Measurements from ENCODE around the gene FRY.

Gene FRY

DNA sequence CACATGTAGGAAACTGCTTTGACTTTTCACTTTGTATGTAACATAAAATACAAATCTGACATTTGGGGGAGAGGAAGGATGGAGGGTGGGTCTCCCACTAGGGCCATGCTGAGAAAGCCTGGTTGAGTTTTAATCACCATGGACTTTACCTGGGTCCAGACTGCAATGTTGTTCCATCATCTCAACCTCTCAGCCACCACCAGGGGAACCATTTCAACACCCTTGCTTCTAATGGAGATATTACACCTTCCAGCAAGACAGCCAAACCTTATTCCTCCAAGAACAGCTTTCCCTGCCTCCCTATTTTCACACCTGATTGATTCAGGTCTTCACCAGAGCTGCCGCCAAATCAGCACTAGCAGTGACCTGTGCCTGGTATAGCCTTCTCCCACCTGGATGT lies 227.5 kb downstream of the FRY start:
- peak; percentile 15 for DNase-seq (ENCODE audit: low spot score)

DNA sequence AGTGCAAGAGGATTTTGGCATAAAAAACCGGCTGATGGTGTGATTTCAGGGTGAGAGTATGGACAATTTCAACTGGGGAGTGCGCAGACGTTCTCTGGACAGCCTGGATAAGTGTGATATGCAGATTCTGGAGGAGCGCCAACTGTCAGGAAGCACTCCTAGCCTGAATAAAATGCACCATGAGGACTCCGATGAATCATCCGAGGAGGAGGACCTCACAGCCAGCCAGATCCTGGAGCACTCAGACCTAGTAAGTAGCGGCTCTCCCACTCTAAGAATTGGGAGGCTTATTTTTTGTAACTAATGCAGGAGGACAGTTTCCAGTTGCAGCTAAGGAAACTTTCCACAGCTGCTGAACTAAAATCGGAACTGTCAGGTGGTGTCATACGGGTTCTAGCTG lies 230.0 kb downstream of the FRY start:
- DNase-seq (ENCODE audit: low spot score) = no peak

DNA sequence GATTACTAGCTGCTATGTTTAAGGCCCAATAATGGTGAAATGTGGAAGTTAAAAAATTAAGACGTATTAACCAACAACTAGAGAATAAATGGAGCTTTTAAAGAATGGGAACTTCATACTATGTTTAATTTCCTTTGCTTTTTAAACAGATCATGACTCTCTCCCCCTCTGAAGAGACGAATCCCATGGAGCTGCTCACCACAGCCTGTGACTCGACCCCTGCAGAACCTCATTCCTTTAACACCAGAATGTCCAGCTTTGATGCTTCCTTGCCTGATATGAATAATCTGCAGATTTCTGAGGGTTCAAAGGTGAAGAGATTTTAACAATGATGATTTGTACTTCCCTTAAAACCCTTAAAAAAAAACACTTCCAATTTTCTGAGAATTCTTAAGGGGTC lies 230.6 kb downstream of the FRY start:
- no peak for DNase-seq (ENCODE audit: low spot score)

DNA sequence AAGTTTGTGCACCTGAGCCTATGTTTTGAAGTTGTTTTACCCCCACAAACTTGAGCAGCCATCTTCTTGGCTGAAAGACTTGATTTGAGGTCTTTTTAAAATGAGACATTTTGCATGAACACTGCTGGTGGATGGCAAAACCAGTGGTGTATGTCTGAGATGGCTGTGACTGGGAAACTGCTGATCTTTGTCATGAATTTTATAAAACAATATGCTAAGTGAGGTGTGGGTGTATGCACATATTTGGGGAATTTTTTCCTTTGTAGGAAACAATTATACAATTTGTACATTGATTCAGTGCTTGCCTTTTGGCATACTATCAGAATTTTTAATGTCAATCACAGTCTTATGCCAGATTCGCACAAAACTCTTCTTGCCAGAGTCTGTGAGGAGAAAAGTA lies 231.0 kb downstream of the FRY start:
- no peak for DNase-seq (ENCODE audit: low spot score)

DNA sequence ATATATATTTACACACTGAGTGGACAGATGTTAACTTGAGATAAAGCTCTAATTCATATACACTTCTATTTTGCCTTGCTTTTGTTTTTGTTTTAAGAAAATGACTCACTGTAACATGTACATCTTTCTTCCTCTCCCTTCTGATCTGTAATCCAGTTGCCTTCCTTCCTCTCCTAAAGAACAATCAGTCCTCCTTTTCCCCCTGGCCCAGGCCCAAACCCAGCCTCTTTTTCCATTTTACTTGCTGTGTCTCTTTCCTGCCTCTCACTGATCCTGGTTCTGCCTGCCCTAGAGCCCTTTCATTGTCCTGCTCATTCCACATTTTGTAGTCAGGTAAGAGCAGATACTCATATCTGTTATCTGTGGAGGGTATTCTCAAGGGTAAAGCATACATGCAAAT lies 232.8 kb downstream of the FRY start:
- DNase-seq (ENCODE audit: low spot score) = no peak

DNA sequence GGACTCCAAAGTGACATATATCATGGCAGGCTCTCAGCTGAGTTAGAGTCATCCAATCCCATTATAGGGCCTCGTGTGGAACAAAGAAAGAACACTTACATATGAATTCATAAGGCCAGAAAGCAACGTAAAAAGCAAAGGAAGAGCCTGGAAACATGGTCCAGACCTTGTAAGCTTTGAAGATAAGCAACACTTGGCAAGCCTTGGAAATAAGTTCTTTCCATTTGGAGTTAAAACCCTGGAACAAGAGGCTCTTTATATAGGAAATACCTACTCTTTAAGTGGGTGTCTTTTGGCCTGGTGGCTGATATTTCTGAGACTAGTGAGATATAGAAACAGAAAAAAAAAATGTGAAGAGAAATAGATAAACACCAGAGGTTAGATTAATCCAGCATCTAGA lies 234.2 kb downstream of the FRY start:
- no peak for DNase-seq (ENCODE audit: low spot score)

DNA sequence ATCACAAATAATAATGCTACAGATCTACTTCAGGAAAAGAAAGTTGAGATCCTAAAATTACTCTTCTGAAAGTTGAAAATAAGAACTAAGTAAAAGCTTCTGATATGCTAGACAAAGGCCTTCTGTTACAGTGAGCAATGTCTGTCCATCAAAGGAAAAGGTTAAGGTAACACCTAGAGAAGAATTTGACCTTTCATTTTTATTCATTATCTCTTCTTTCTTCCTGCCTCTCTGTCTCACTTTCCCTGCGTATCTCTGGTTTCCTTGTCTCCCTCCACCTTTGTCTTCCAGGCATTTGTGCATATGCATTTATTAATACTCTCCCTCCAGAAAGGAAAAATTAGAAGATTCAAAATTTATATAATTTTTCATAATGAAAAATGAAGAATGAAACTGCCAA lies 234.6 kb downstream of the FRY start:
- no peak for DNase-seq (ENCODE audit: low spot score)

DNA sequence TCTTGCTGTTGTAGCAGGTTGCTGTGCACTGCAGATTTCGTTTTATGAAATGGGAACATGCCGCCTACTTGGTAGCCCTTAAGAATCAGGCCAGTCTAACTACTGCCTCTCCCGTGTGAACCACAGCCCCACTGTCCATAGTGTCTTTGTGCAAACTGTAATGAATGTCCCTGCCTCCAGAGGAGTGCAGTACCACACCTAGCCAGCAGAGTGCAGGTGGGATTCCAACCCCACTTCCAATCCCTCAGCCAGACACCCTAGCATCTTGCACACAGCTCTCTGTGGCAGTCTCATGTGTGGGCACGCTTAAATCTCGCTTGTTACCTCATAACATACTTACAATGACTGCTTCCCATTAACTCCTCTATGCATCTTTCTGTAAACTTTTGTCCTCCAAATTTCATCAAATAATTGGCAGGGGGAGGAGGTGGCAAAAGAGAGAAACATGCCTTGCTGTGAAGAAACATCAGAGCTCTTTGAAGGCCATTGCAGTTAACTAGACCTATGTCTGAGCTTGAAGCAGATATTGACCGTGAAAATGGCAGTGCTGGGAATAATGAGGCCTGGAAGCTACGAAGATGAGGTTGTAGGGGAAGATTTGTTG lies 236.4 kb downstream of the FRY start:
- peak; percentile 77 for DNase-seq (ENCODE audit: low spot score)

DNA sequence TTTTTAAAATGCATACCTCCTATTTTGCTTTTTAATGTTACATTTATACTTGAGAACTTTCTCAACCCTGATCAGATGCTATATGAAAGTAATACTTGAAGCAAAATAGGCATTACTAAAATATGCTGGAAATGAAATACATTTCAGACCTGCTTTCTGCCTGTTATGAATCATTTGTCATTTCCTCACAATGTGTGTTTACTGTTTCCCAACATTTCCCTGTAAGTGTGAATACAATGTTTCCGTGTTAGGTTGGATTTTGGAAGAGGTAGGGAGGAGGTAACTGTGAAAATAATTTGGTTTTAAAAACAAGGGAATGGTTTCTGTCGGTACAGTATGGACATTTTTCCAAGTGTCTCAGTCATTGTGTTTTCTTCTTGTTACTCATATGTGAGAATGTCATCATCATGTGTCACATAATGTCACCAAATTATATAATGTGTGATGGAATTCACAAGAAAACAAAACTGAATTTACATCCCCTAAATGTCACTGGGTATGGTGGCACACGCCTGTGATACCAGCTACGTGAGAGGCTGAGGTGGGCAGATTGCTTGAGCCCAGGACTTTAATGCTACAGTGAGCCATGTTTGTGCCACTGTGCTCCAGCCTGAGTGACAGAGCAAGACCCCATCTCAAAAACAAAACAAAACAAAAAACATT lies 240.6 kb downstream of the FRY start:
- DNase-seq (ENCODE audit: low spot score) = no peak

DNA sequence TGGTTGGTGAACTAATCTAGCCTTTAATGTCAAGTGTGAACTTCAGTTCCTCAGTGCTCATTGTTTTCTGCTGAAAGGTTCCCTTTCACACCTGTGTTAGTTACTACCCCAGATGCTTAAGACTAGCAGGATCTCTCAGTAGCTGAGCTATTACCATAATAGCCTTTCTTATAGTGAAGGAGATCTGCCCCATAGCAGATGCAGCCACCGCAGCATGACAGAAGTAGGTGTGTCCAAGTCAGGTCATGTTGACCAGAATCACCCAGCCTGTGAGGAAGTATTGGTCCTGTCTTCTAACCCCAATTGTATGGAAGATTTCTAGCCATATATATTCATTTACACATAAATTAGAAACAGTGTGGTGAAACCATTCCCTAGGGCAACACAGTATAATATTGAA lies 246.3 kb downstream of the FRY start:
- DNase-seq (ENCODE audit: low spot score) = no peak

DNA sequence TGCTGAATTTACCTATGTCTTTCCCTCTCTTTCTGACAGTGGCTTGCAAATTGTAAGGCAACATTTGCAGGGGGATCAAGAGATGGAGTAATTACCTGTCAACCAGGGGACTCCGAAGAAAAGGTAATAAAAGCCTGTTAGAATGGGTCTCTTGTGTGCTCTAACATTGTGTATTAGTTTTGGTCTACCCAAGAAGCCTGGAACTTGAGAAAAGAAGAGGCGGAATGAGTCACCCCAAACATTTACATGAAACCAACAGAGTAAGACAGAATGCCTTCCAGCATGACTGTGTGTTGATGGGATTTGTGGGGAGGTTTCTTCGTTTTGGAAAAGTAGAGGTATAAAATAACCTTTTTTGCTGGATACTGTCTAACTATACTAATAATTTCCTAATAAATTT lies 246.9 kb downstream of the FRY start:
- DNase-seq (ENCODE audit: low spot score) = no peak

DNA sequence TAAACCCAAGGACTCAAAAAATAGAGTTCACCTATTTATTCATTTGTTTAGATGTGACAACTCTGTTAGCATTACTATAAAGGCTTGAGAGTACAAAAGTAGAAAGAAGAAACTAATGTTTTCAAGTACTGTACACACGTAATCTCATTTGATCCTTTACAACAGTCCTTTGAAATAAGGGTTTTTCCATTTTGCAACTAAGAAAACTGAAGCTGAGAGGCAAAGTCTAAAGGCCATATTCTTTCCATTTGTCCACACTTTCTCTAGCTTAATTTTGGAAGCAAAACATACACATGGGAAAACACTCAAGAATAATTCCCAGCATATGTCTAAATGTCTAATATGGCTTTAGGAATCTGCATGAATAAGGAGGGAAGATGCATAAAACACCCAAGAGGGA lies 249.5 kb downstream of the FRY start:
- no peak for DNase-seq (ENCODE audit: low spot score)

DNA sequence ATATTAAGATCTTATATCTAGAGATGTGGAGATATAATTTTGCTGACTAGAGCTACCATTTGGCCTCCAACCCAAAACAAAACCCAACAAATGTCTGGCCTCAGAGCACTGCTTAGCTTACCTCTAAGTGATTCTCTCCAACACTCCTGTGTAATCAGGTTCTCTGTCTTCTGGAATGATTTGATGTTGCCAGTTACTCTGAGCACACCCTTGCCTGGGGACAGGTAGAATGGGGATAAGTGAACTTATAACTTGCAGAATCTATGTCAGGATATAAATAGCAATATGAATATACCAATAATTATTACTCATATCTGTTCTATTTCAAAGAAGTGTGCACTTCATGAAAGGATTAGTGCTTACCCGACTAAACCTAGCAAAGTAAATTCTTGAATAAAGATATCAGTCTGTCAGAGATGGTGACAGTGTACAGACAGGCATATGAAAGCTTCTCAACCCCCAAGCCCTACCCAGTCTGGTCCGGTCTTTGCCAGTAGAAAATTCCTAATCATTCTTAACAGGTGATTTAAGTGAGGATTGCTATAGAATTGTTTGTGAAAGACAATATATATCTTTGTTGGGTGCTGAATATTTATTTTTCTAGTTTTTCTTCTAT lies 250.6 kb downstream of the FRY start:
- no peak for DNase-seq (ENCODE audit: low spot score)

DNA sequence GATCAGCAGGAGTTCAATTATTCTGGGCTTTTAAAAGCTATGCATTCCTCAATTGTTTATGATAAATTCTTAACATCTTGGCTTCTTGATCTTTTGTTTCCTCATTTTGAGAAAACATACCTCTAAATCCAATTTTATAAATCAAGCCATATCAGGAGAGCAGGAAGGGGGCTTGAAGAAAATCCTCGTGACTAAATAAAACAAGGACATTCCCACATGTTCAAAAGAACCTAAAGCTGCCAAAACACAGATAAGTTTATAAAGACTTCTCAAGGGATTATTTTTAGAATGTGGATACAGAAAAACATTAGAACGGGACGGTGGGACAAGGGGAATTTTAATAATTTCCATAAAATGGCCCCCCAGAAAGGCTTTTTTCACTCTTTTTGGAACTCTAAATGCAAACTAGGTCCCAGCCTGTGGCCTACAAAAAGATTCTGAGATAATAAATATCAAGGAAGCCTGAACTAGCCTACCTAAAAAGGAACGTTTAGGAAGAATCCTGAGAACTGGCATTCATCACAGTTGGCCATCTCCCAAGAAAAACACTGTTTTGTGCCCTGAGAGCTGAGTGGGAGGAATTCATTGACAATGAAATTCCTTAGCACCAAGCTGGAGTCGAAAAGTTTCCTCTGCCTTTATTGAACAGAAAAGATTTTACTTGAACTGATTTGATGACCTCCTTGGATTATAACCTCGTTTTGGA lies 253.5 kb downstream of the FRY start:
- DNase-seq (ENCODE audit: low spot score) = peak; percentile 49

DNA sequence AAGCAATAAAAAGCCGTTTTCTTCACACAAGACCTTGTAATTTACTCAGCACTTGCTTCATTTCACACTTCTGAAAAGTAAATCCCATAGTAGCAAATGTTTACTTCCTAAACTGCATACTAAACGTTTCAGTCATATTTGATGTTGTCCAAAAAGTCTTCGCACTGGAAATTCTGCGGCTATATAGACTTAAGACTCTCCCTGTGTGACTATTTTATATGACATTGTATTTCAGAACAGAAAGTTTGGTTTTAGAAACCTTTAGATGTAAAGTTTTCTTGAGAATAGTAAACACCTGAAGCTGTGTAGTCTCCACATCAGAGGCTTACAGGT lies 254.0 kb downstream of the FRY start:
- DNase-seq (ENCODE audit: low spot score) = no peak

DNA sequence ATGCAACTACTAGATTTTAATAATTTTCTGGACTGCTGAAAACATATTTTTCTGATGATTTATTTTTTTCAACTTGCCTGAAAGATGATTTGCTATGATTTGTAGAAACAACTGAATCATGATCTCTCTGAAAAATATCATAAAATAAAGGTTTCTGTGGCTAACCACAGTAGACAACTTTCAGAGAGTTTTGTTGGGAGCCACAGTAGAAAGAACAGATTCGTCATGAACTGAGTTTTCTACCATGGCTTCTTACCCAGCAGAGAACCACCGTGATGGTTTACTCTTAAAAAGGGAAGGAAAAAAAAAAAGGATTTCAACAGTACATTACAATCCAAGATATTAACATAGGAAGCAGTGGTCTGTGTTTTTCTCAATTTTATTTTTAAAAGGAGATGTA lies 265.6 kb downstream of the FRY start:
- no peak for DNase-seq (ENCODE audit: low spot score)

DNA sequence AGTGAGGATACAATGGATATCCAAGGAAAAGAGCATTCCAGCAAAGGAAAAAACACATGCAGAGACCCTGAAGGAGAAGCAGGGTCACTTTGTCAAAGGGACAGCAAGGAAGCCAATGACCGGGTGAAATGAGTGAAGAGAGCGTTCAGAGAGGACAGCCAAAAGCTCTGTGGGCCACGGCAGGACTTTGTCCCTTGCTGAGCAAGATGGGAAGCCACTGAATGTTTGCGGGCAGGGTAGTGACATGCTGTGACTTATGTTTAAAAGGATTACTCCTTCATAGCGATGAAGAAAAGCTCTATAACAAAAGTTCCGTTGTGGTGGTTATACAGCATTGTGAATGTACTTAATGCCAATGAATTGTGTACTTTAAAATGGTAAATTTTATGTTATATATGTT lies 267.1 kb downstream of the FRY start:
- DNase-seq (ENCODE audit: low spot score) = no peak

DNA sequence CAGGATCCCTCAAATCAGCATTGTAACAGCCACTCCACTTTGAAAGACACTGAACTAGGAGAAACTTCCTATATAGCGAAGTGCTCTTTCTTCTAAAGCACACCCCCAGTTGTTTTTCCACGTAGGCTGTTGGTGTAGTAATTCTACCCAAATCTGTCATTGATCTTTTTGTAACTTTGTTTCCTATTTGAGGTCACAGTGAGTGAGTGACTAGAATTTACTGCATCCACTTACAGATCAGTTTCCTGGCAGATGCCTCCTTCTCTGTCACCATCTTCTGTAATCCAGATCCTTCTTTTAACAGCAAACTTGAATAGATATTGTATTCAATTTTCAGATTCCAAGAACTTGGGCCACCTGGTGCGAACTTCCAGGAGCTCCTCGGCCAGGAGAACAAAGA lies 268.3 kb downstream of the FRY start:
- DNase-seq (ENCODE audit: low spot score) = no peak

DNA sequence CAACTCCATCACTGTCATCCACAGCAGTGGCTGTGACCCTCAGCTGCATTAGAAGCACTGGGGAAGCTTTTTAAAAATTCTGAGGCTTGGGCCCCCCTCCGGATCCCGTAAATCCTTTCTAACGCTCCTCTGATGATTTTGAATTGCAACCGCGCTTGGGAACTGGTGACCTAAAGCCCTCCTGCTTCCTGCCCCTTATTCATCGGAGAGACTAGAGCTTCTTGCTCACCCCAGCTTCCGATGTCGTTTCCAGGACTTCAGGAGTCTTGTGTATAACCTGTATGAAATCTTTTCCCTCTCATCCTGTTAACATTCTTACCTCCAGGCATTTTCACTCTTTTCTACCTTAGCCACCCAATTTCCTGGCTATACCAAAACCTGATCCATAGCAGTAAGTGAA lies 268.8 kb downstream of the FRY start:
- DNase-seq (ENCODE audit: low spot score) = no peak

DNA sequence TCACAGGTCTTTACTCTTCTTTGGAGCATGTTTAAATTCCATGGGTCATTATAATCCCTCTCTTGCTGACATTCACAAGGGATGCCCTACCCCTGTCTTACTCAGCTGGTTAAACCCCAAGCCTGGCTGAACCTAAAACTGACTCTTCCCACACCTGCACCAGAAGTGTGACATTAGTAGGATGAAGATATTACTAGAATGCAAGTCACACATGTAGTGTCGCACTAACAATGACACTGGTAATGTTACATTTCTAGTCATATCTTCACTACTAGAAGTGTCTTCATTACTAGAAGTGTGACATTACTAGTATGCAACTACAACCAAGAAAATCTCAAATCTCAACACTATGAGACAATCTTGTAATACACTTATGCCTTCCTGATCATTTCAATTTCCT lies 269.3 kb downstream of the FRY start:
- DNase-seq (ENCODE audit: low spot score) = no peak

DNA sequence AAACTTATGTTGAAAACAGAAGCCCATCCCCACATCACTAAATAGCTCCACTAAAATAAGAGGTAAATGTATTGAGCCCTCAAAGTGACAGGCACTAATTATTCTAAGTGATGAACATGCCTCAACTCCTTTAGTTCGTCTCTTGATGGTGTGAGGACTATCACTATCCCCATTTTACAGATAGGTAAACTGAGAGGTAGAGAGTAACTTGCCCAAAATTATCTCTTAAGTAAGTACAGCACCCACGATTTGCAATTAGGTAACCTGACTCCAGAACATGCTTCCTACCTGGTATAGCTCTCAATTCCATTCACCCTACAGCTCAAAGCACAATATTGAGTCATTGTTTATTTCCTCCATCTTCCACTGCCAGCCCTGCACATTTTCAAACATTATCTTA lies 270.9 kb downstream of the FRY start:
- DNase-seq (ENCODE audit: low spot score) = no peak

DNA sequence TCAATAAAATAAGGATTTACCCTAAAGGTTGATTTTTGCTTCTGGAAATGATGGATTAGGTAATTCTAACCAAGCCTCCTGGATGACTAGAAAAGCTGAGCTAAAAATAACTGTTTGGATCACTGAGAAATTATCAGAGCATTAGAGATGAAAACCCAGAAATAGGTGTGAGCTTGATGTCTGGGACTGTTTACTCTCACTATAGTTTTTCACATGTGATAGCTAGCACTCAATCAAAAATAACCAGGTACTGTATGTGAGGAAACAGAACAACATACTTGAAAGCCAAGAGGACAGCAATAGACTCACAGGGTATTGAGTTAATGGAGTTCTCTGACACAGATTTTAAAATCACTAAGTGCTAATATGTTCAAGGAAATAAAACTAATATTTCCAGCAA lies 274.1 kb downstream of the FRY start:
- DNase-seq (ENCODE audit: low spot score) = no peak

DNA sequence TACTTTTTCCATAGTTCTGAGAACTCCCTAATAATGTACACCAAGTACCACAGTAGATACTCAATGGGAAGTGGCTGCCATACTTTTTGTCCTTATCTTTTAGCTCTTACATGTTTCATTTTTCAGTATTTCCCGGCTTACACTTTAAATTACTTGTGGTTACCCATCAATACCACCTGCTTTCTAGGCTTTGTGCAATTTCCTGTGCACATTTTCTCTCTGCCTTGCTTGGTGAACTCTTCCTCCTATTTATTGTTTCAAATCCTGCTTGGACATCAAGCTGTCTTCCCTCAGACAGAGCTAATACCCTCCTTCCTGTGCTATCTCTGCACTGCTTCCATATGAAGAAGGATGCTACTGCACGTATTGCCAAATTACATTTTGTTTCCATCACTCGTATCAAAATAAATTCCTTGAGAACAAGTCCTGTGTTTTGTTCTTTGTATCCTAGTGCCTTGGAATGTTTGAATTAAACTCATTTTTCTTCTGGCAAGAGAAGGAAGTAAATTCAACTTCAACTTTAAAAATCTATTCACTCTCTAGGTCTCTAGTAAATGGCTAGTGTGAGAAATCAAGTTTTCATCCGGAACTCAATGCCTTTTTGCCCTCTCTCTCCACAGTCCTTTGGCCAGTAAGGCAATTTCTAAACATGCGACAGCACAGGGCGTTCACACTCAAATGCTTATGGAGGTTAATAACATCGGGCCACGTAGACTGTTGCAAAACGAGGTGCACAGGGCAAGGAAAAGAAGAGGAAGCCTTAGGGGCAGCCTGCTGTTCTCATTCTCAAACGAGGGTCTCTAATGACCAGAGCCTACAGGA lies 277.9 kb downstream of the FRY start:
- DNase-seq (ENCODE audit: low spot score) = no peak

All from iPS-NIHi11 (cell line).